ENCODE results near the gene ATP9B. TPM values are rescaled to one million over a fixed set of nuclear protein-coding genes. Genes with fewer than 3 reads are reported as not detected.

Gene ATP9B
- total and polyA plus RNA-seq, 10 of the 15 experiments (the other 5 are each of a cell fraction or from before 2014, with no cell fraction given) = 0.74 to 20.7 (median 12.9) TPM

DNA sequence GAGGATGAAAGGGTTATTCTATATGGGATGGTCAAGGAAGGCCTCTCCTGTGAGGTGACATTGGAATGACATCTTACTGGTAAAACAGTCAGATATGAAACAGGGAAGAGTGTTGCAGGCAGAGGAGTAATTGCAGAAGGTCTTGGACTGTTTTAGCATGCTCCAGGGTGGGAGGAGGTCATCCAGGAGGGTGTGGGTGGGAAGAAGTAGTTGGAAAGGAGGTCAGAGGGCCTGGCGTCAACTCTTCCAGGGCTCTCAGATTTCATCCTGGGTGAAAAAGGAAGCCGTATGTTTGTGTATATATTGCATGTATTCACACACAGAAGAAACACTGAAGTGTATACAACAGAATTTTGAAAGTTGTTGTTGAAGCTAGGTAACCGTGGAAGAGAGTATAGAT is 48.2 kb downstream of the ATP9B start:
- DNase-seq (ENCODE audit: low read depth, low spot score) = no peak
- FAIRE-seq = no peak

More for the DNA sequence above, 48.2 kb downstream of the ATP9B start:
- Histone ChIP-seq H3K9ac (ENCODE audit: control insufficient read depth, insufficient read depth, low read length) (no peak overlapping the region), H3K27ac (ENCODE audit: control insufficient read depth, insufficient read depth) (no peak overlapping the region), H3K4me3 (no peak overlapping the region), H2AFZ (ENCODE audit: control insufficient read depth, low read depth, low read length) (no peak overlapping the region), H4K20me1 (ENCODE audit: control insufficient read depth, insufficient read depth) (no peaks in the 10 kb centered on the region), H3K4me2 (ENCODE audit: control insufficient read depth, insufficient read depth) (no peak overlapping the region), H3K79me2 (ENCODE audit: control insufficient read depth, insufficient read depth, low read length) (no peaks in the 10 kb centered on the region), H3K4me1 (ENCODE audit: control insufficient read depth, insufficient read depth, low read length) (no peaks in the 10 kb centered on the region), H3K9me3 (replicated peaks; ENCODE audit: control insufficient read depth, insufficient read depth, low read length) (peaks cover 1% of the 10 kb centered on the region; the same call in 1 of the 3 replicates), H3K36me3 (ENCODE audit: control insufficient read depth in 2 of 2, insufficient read depth in 2 of 2, low read length in 1 of 2) (peaks cover 3 to 11% of the 10 kb centered on the region in 2 experiments), H3K27me3 (replicated peaks in 1 of 2; ENCODE audit: control insufficient read depth in 2 of 2, insufficient read depth in 2 of 2, low read length in 1 of 2) (no peaks in the 10 kb centered on the region)
- ChIA-PET SMC1A (ENCODE audit: uncharacterized antibody, unreplicated experiment) (interaction anchor here (1.3 kb wide), 1 partner anchor 136 kb away, joined by 3 read pairs; no protein-coding TSS in a partner anchor), RAD21 (ENCODE audit: unreplicated experiment) (no interaction called here), POLR2A (no interaction called here), CTCF (no interaction called here)
- intact Hi-C loops (cut with micrococcal nuclease; ENCODE audit: unreplicated experiment) = no loop called here
- TF ChIP-seq TAF1 (IDR thresholded peaks at IDR 0.05; ENCODE audit: borderline replicate concordance, low read depth, low read length) = no peak
- TF ChIP-seq FOXM1 (IDR thresholded peaks at IDR 0.05; ENCODE audit: low read depth, low read length) = no peak
- no peak for TF ChIP-seq SREBF1 (IDR thresholded peaks at IDR 0.05; ENCODE audit: low read length)
- TF ChIP-seq EED (IDR thresholded peaks at IDR 0.05; ENCODE audit: low read depth) = no peak
- TF ChIP-seq NRF1 (conservative IDR thresholded peaks at IDR 0.05; ENCODE audit: low read depth, low read length) = no peak
- TF ChIP-seq, protein P1, sequence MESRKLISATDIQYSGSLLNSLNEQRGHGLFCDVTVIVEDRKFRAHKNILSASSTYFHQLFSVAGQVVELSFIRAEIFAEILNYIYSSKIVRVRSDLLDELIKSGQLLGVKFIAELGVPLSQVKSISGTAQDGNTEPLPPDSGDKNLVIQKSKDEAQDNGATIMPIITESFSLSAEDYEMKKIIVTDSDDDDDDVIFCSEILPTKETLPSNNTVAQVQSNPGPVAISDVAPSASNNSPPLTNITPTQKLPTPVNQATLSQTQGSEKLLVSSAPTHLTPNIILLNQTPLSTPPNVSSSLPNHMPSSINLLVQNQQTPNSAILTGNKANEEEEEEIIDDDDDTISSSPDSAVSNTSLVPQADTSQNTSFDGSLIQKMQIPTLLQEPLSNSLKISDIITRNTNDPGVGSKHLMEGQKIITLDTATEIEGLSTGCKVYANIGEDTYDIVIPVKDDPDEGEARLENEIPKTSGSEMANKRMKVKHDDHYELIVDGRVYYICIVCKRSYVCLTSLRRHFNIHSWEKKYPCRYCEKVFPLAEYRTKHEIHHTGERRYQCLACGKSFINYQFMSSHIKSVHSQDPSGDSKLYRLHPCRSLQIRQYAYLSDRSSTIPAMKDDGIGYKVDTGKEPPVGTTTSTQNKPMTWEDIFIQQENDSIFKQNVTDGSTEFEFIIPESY (IDR thresholded peaks at IDR 0.05) = no peak
- no peak for TF ChIP-seq BCL11A (IDR thresholded peaks at IDR 0.05; ENCODE audit: low read depth, low read length)
- TF ChIP-seq SMARCA5 (IDR thresholded peaks at IDR 0.05) = no peak
- no peak for TF ChIP-seq EZH2 (IDR thresholded peaks at IDR 0.05; ENCODE audit: borderline replicate concordance, control insufficient read depth, low read depth, low read length)
- TF ChIP-seq NR2F1 (conservative IDR thresholded peaks at IDR 0.05) = no peak
- no peak for TF ChIP-seq MEF2A (IDR thresholded peaks at IDR 0.05; ENCODE audit: insufficient read depth, low read depth, low read length)
- in situ Hi-C loops (cut with MboI) = no loop called here
- WGBS (ENCODE audit: insufficient coverage, insufficient replicate concordance, low lambda C conversion rate, missing lambda C conversion rate) = 100% methylated on average over 3 of the region's 3 CpGs
- no TSS peak for BruUV-seq (replicated peaks)
- ATAC-seq = no peak
